ENCODE measurements around the gene ANO1. TPM values are rescaled to one million over a fixed set of nuclear protein-coding genes. Genes with fewer than 3 reads are reported as not detected.

The ANO1 gene
- polyA plus RNA-seq, 1 of the 3 experiments (the other 2 are of a cell fraction), result not detected

- Histone ChIP-seq H3K27me3 (ENCODE audit: insufficient read depth) (no peaks in the 10 kb centered on the region), H3K36me3 (replicated peaks in 1 of 2; ENCODE audit: control insufficient read depth in 1 of 2, insufficient read depth in 2 of 2, low read length in 1 of 2) (no peaks in the 10 kb centered on the region), H4K20me1 (ENCODE audit: insufficient read depth) (no peaks in the 10 kb centered on the region), H3F3A (replicated peaks; ENCODE audit: insufficient read depth) (no peaks in the 10 kb centered on the region), H3K79me2 (ENCODE audit: insufficient read depth) (no peaks in the 10 kb centered on the region), H3K27ac (ENCODE audit: low read depth in 2 of 2, low read length in 1 of 2) (no peak overlapping the region), H3K4me1 (ENCODE audit: control insufficient read depth in 1 of 2, insufficient read depth in 2 of 2, low read depth in 1 of 2, low read length in 1 of 2) (no peaks in the 10 kb centered on the region; a peak in 1 of 4 replicates), H3K4me2 (no peak overlapping the region), H3K9me2 (no peaks in the 10 kb centered on the region), H3K9me3 (no peaks in the 10 kb centered on the region), H3K9ac (no peak overlapping the region), H2AFZ (ENCODE audit: low read depth) (no peak overlapping the region), H3K4me3 (ENCODE audit: low read depth in 2 of 2, low read length in 1 of 2) (no peak overlapping the region)
- TF ChIP-seq GABPA (IDR thresholded peaks at IDR 0.05; ENCODE audit: low read depth), result no peak
- no peak for TF ChIP-seq RXRA (IDR thresholded peaks at IDR 0.05; ENCODE audit: borderline replicate concordance, low read depth)
- no peak for TF ChIP-seq EZH2phosphoT487 (IDR thresholded peaks at IDR 0.05; ENCODE audit: borderline replicate concordance, low read depth)
- no peak for TF ChIP-seq FOXM1 (IDR thresholded peaks at IDR 0.05; ENCODE audit: low read depth)
- TF ChIP-seq, protein P1, sequence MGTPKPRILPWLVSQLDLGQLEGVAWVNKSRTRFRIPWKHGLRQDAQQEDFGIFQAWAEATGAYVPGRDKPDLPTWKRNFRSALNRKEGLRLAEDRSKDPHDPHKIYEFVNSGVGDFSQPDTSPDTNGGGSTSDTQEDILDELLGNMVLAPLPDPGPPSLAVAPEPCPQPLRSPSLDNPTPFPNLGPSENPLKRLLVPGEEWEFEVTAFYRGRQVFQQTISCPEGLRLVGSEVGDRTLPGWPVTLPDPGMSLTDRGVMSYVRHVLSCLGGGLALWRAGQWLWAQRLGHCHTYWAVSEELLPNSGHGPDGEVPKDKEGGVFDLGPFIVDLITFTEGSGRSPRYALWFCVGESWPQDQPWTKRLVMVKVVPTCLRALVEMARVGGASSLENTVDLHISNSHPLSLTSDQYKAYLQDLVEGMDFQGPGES (IDR thresholded peaks at IDR 0.05; ENCODE audit: low read depth, low read length), result no peak
- TF ChIP-seq, protein P2, sequence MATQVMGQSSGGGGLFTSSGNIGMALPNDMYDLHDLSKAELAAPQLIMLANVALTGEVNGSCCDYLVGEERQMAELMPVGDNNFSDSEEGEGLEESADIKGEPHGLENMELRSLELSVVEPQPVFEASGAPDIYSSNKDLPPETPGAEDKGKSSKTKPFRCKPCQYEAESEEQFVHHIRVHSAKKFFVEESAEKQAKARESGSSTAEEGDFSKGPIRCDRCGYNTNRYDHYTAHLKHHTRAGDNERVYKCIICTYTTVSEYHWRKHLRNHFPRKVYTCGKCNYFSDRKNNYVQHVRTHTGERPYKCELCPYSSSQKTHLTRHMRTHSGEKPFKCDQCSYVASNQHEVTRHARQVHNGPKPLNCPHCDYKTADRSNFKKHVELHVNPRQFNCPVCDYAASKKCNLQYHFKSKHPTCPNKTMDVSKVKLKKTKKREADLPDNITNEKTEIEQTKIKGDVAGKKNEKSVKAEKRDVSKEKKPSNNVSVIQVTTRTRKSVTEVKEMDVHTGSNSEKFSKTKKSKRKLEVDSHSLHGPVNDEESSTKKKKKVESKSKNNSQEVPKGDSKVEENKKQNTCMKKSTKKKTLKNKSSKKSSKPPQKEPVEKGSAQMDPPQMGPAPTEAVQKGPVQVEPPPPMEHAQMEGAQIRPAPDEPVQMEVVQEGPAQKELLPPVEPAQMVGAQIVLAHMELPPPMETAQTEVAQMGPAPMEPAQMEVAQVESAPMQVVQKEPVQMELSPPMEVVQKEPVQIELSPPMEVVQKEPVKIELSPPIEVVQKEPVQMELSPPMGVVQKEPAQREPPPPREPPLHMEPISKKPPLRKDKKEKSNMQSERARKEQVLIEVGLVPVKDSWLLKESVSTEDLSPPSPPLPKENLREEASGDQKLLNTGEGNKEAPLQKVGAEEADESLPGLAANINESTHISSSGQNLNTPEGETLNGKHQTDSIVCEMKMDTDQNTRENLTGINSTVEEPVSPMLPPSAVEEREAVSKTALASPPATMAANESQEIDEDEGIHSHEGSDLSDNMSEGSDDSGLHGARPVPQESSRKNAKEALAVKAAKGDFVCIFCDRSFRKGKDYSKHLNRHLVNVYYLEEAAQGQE (IDR thresholded peaks at IDR 0.05; ENCODE audit: low read depth, low read length), result no peak
- no peak for TF ChIP-seq MEF2A (IDR thresholded peaks at IDR 0.05; ENCODE audit: borderline replicate concordance, low read depth)
- no peak for TF ChIP-seq RAD21 (IDR thresholded peaks at IDR 0.05; ENCODE audit: low read length)
- TF ChIP-seq SIN3A (IDR thresholded peaks at IDR 0.05; ENCODE audit: borderline replicate concordance, low read depth, low read length), result no peak
- TF ChIP-seq RCOR1 (IDR thresholded peaks at IDR 0.05; ENCODE audit: low read length), result no peak
- TF ChIP-seq POLR2AphosphoS5 (IDR thresholded peaks at IDR 0.05; ENCODE audit: low read depth, low read length), result no peak
- TF ChIP-seq JUND (IDR thresholded peaks at IDR 0.05), result no peak
- TF ChIP-seq MAX (IDR thresholded peaks at IDR 0.05; ENCODE audit: low read depth), result no peak
- WGBS (ENCODE audit: low lambda C conversion rate), result 85% methylated on average over 15 of the region's 17 CpGs
- DNase-seq, result no peak
- CTCF ChIA-PET, result interaction anchor here (1.4 kb wide), 1 partner anchor 25 kb away, joined by 3 read pairs; no protein-coding TSS in a partner anchor
- POLR2A ChIA-PET, result no interaction called here
These were observed 83.0 kb downstream of the ANO1 start for GRCh38 chr11:70161043-70161625.
